GM21447 (cell line): ENCODE data around the gene VPS39.

Source experiments
- ATAC-seq: cut with Tn5 transposase; IDR thresholded peaks from one replicate; pipeline ENCODE4 v1.9.1; 2021; ENCODE audit not compliant: unreplicated experiment

VPS39 gene

GRCh38 chr15:42160136-42160535 is 48.0 kb downstream of the VPS39 start:
- ATAC-seq: no peak

- ATAC-seq: no peak
Observed at GRCh38 chr15:42159381-42160015, 48.6 kb downstream of the VPS39 start.

GRCh38 chr15:42158941-42159340 is 49.2 kb downstream of the VPS39 start:
- no peak for ATAC-seq

GRCh38 chr15:42157981-42158765 is 49.9 kb downstream of the VPS39 start:
- no peak for ATAC-seq

- no peak for ATAC-seq
Observed at GRCh38 chr15:42157381-42157780, 50.7 kb downstream of the VPS39 start.

- no peak for ATAC-seq
Observed at GRCh38 chr15:42156243-42156922, 51.7 kb downstream of the VPS39 start, which contains the start of gene PLA2G4F. TSS of gene PLA2G4F (minus strand) at chr15:42156636. CDS start at chr15:42156549, 87 bp downstream.

- no peak for ATAC-seq
Observed at GRCh38 chr15:42155546-42156242, 52.4 kb downstream of the VPS39 start.

GRCh38 chr15:42154956-42155355 is 53.1 kb downstream of the VPS39 start:
- ATAC-seq: no peak

- ATAC-seq: no peak
Observed at GRCh38 chr15:42154212-42154941, 53.7 kb downstream of the VPS39 start.

GRCh38 chr15:42153874-42154211 is 54.3 kb downstream of the VPS39 start:
- no peak for ATAC-seq

- no peak for ATAC-seq
Observed at GRCh38 chr15:42152921-42153698, 55.0 kb downstream of the VPS39 start.

- no peak for ATAC-seq
Observed at GRCh38 chr15:42152196-42152920, 55.7 kb downstream of the VPS39 start.

GRCh38 chr15:42151736-42152135 is 56.4 kb downstream of the VPS39 start:
- ATAC-seq: no peak

- no peak for ATAC-seq
Observed at GRCh38 chr15:42151141-42151561, 57.0 kb downstream of the VPS39 start.

- no peak for ATAC-seq
Observed at GRCh38 chr15:42150219-42150970, 57.7 kb downstream of the VPS39 start.

GRCh38 chr15:42149493-42150218 is 58.4 kb downstream of the VPS39 start:
- ATAC-seq: no peak

GRCh38 chr15:42148808-42149492 is 59.2 kb downstream of the VPS39 start:
- ATAC-seq: no peak

- no peak for ATAC-seq
Observed at GRCh38 chr15:42147431-42147735, 60.7 kb downstream of the VPS39 start.
